Skeletal muscle satellite cell (primary cell): Measurements from ENCODE around the gene ADGRL3.
"Not testable (repeated sequence)": the region's sequence is repeated elsewhere in the genome, so short reads cannot be mapped to it uniquely, and the experiment has no call there.

Source experiments
- H3K27me3 ChIP-seq: 2 replicates; pipeline ENCODE4 v1.7.0; 2013; ENCODE audit warnings: low read length; ENCODE audit not compliant: control insufficient read depth, insufficient read depth
- H3K36me3 ChIP-seq: 2 replicates; pipeline ENCODE4 v1.7.0; 2013; ENCODE audit warnings: mild to moderate bottlenecking, control low read depth, low read length; ENCODE audit not compliant: insufficient read depth
- H3K4me1 ChIP-seq: 2 replicates; pipeline ENCODE4 v1.7.0; 2013; ENCODE audit warnings: low read length; ENCODE audit not compliant: control insufficient read depth, insufficient read depth
- H3K4me2 ChIP-seq: 2 replicates; pipeline ENCODE4 v1.7.0; 2013; ENCODE audit warnings: mild to moderate bottlenecking, low read length
- H3K4me3 ChIP-seq: 2 replicates; pipeline ENCODE4 v1.7.0; 2013; ENCODE audit warnings: low read length
- H3K9ac ChIP-seq: 2 replicates; pipeline ENCODE4 v1.7.0; 2013; ENCODE audit warnings: mild to moderate bottlenecking, low read depth, low read length, moderate library complexity
- H3K9me3 ChIP-seq: replicated peaks from 2 replicates; pipeline ENCODE4 v1.7.0; 2013; ENCODE audit warnings: mild to moderate bottlenecking, control low read depth, low read length

ADGRL3 gene

DNA sequence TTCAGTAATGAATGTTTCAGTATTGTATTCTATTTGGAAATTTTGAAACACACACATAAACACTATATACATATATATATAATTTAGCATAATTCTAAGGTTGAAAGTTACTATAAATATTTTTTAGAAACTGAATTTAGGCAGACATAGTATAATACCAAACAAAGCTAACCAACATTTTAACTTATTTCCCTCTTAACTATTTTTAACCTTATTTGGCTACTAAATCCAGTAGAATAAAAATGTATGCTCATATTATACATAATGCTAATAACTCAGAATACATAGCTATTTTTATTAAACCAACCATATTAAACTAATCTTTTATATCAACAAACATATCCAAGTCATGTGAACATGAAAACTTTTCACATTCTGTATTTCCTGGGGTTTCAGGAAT lies 563.6 kb downstream of the ADGRL3 start:
- Histone ChIP-seq H3K4me2 (no peak overlapping the region), H3K4me3 (no peak overlapping the region), H3K4me1 (no peaks in the 10 kb centered on the region), H3K27me3 (no peaks in the 10 kb centered on the region), H3K9ac (no peak overlapping the region), H3K9me3 (no peaks in the 10 kb centered on the region), H3K36me3 (no peaks in the 10 kb centered on the region)

DNA sequence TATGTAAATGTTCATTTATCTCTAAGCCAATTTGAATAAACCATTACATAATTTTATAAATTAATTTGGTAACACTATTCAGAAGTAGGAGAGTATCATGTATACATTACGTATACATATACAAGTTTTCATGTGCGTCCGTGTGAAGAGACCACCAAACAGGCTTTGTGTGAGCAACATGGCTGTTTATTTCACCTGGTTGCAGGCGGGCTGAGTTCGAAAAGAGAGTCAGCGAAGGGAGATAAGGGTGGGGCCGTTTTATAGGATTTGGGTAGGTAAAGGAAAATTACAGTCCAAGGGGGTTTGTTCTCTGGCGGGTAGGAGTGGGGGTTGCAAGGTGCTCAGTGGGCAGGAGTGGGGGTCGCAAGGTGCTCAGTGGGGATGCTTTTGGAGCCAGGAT lies 564.0 kb downstream of the ADGRL3 start:
- H3K4me2 ChIP-seq, H3K4me1 ChIP-seq, H3K36me3 ChIP-seq, H3K9ac ChIP-seq, H3K9me3 ChIP-seq, H3K27me3 ChIP-seq, H3K4me3 ChIP-seq: not testable (repeated sequence)

DNA sequence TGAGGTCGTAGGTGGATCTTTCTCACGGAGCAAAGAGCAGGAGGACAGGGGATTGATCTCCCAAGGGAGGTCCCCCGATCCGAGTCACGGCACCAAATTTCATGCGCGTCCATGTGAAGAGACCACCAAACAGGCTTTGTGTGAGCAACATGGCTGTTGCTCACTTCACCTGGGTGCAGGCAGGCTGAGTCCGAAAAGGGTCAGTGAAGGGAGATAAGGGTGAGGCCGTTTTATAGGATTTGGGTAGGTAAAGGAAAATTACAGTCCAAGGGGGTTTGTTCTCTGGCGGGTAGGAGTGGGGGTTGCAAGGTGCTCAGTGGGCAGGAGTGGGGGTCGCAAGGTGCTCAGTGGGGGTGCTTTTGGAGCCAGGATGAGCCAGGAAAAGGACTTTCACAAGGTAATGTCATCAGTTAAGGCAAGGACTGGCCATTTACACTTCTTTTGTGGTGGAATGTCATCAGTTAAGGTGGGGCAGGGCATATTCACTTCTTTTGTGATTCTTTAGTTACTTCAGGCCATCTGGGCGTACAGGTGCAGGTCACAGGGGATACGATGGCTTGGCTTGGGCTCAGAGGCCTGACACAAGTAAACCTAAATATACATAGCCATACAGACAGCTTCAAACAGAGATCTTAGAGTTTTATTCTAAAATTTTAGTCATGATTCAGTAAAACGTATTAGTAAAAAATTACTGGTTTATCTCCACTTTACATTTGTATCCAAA lies 569.5 kb downstream of the ADGRL3 start:
- H3K4me2 ChIP-seq, H3K36me3 ChIP-seq, H3K9ac ChIP-seq, H3K4me1 ChIP-seq, H3K4me3 ChIP-seq, H3K9me3 ChIP-seq, H3K27me3 ChIP-seq: not testable (repeated sequence)

DNA sequence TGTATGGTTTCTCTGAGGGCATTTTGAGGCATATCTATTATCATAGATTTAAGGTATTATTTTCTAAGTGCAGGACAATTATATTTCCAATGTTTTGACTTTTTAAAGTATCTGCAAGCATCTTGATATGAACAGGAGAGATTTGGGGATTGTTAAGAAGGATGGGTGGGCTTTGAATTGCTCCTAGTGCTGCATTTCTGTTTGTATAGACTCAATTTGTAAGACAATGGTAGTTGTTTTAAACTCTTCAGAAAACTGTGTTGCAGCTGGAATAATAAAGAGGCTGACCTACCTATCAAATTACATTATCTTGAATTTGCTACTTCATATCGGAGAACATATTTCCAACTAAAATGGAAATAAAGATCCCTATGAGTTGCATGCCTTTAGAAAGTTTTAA lies 570.3 kb downstream of the ADGRL3 start:
- H3K4me2 ChIP-seq, result no peak overlapping the region
- H3K9ac ChIP-seq, result no peak overlapping the region
- H3K27me3 ChIP-seq, result no peaks in the 10 kb centered on the region
- H3K4me1 ChIP-seq, result no peaks in the 10 kb centered on the region
- no peaks in the 10 kb centered on the region for H3K9me3 ChIP-seq
- no peaks in the 10 kb centered on the region for H3K36me3 ChIP-seq
- H3K4me3 ChIP-seq, result no peak overlapping the region

DNA sequence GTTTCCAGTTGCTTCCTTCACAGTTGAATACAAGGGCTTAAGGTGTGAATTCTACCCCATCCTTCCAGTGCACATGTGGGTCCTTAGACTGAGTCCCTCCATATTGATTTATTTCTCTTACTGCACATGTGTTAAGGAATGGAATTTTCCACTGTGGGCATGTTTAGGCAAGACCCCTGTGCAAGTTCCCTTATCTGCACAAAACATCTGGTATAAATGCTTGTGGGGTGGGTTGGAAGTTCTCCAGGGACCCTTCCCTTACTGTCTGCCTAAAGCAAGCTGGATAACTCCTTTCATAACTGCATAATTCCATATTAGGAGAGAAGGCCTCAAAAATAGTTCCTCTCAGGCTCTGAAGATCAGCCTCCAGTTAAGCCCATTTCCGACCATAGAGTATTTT lies 570.9 kb downstream of the ADGRL3 start:
- Histone ChIP-seq H3K4me1 (no peaks in the 10 kb centered on the region), H3K4me3 (no peak overlapping the region), H3K4me2 (no peak overlapping the region), H3K36me3 (no peaks in the 10 kb centered on the region), H3K9me3 (no peaks in the 10 kb centered on the region), H3K9ac (no peak overlapping the region), H3K27me3 (no peaks in the 10 kb centered on the region)

DNA sequence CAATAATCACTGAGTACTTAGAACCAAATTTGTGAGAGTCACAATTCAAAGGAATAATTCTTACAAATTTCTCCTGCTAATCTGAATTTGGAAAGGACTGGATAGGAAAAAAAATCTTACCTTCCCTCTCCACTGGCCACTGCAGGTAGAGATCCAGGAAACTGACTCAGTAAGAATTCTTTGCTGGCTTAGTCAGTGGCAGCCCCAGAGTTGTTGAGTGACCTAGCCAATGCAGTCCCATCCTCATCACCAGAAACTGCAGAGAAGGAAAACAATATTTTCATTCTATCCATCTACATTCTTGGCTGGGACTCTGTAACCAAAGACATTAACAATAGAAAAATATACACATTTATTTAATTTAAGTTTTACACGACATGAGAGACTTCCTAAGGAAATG lies 572.0 kb downstream of the ADGRL3 start:
- Histone ChIP-seq H3K9ac (no peak overlapping the region), H3K4me3 (no peak overlapping the region), H3K4me2 (no peak overlapping the region), H3K36me3 (no peaks in the 10 kb centered on the region), H3K27me3 (no peaks in the 10 kb centered on the region), H3K4me1 (no peaks in the 10 kb centered on the region), H3K9me3 (no peaks in the 10 kb centered on the region)

DNA sequence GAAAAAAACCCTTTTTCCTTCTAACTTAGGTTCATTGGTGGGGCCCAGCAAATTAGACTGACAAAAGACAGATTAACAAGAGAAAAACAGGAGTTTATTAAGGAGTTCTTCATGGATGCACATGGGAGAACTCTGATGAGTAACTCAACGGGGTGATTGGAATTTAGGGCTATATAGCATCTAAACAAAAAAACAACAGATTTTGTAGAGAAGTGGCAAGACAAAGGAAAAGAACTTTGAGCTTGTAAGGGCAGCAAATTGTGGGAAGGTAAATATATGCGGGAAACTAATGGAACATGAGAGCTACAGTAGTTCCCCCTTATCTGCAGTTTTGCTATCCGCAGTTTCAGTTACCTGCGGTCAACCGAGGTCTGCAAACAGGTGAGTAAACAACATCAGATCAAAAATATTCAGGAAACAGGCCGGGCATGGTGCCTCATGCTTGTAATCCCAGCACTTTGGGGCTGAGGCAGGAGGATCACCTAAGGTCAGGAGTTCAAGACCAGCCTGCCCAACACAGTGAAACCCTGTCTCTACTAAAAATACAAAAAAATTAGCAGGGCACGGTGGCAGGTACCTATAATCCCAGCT lies 573.6 kb downstream of the ADGRL3 start:
- H3K27me3 ChIP-seq, result no peaks in the 10 kb centered on the region
- no peak overlapping the region for H3K4me2 ChIP-seq
- no peaks in the 10 kb centered on the region for H3K4me1 ChIP-seq
- H3K36me3 ChIP-seq, result no peaks in the 10 kb centered on the region
- no peak overlapping the region for H3K9ac ChIP-seq
- H3K9me3 ChIP-seq, result no peaks in the 10 kb centered on the region
- H3K4me3 ChIP-seq, result no peak overlapping the region

DNA sequence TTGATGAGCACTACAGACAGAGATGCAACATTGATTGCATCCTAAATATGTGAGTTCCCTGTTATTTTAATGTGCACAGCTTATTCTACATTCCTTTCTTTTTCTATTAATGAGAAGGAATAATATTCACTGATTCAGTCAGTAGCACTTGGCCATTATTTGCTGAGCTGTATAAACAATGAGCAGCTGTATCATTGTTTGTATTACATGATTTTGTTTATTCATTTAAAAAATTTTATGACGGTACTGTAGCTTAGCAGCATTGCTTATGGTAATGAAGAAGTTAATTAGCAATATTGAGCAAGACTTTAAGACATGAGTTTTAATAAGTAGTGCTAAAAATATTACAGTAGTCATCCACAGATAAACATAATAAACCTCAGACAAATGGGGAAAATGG lies 582.0 kb downstream of the ADGRL3 start:
- Histone ChIP-seq H3K4me2 (no peak overlapping the region), H3K36me3 (no peaks in the 10 kb centered on the region), H3K4me1 (no peaks in the 10 kb centered on the region), H3K4me3 (no peak overlapping the region), H3K27me3 (no peaks in the 10 kb centered on the region), H3K9me3 (no peaks in the 10 kb centered on the region), H3K9ac (no peak overlapping the region)

DNA sequence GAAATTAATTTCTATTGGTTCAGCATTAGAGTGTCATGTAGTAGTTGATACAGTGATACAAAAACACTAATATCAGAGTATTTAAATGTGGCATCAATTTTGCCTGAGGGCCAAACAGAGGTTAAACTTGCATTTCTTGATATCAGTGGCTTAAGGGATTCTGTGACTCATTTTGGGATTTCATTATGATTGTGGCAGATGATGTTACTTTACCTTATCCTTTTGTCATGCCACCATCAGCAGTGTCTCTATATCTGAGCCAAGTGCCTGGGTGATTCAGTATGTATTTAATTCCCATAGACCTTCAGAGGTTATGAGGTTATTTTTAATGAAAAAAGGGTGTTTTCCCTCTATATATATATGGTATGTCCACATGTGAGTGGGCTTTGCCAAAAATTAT lies 582.9 kb downstream of the ADGRL3 start:
- Histone ChIP-seq H3K9me3 (no peaks in the 10 kb centered on the region), H3K4me1 (no peaks in the 10 kb centered on the region), H3K4me2 (no peak overlapping the region), H3K9ac (no peak overlapping the region), H3K27me3 (no peaks in the 10 kb centered on the region), H3K36me3 (no peaks in the 10 kb centered on the region), H3K4me3 (no peak overlapping the region)

DNA sequence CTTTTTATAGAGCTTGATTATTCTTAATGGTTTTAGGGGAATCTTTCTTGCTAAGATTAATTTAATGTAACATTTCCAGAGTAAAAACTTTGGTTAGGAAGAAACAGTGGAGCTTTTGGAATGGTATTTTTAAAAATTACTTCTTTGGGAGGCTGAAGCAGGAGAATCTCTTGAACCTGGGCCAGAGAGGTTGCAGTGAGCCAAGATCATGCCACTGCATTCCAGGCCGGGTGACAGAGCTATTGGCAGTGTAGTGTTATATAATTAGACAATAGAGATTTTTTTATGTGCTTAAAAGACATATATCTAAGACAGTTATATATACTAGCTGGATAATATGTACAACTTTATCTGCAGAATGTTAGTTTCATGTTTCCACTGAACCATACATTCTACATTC lies 585.6 kb downstream of the ADGRL3 start:
- Histone ChIP-seq H3K9me3 (no peaks in the 10 kb centered on the region), H3K9ac (no peak overlapping the region), H3K4me3 (no peak overlapping the region), H3K4me1 (no peaks in the 10 kb centered on the region), H3K27me3 (no peaks in the 10 kb centered on the region), H3K4me2 (no peak overlapping the region), H3K36me3 (no peaks in the 10 kb centered on the region)

DNA sequence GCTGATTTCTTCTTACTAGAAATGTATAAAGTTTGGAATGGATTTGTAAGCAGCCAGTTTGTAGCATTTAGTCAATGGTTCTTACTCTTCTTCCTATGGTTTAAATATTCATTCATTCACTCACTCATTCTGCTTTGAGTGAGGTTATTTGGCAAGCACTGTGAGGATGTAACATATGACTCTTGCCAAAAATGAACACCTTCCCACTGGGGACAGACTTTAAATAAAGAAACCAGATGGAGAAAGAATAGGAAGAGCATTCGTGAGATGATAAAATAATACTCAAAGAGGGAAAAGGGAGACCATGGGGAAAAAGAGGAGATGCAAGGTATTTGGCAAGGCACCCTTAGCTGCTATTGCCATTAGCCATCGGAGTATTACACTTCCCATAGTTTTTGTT lies 586.1 kb downstream of the ADGRL3 start:
- H3K4me3 ChIP-seq, result no peak overlapping the region
- no peaks in the 10 kb centered on the region for H3K27me3 ChIP-seq
- H3K9ac ChIP-seq, result no peak overlapping the region
- no peaks in the 10 kb centered on the region for H3K9me3 ChIP-seq
- H3K4me2 ChIP-seq, result no peak overlapping the region
- no peaks in the 10 kb centered on the region for H3K36me3 ChIP-seq
- no peaks in the 10 kb centered on the region for H3K4me1 ChIP-seq

DNA sequence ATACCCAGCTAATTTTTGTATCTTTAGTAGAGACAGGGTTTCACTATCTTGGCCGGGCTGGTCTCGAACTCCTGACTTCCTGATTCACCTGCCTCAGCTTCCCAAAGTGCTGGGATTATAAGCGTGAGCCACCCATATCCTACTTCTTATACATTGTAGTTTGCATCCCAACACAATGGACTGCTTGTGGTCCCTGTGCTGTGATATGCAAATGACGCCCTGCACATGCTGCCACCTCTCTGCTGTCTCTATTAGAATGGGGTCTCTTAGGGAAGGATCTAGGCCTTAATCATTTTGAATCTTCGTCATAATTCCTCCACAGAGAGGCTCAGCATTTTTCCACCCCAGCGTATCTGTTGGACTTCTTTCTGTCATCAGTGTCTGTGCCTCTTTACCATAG lies 595.9 kb downstream of the ADGRL3 start:
- no peaks in the 10 kb centered on the region for H3K9me3 ChIP-seq
- H3K4me1 ChIP-seq, result no peaks in the 10 kb centered on the region
- H3K9ac ChIP-seq, result no peak overlapping the region
- no peak overlapping the region for H3K4me3 ChIP-seq
- no peaks in the 10 kb centered on the region for H3K36me3 ChIP-seq
- H3K4me2 ChIP-seq, result no peak overlapping the region
- H3K27me3 ChIP-seq, result no peaks in the 10 kb centered on the region
